ENCODE measurements around the gene UCHL5. TPM values are rescaled to one million over a fixed set of nuclear protein-coding genes. Genes with fewer than 3 reads are reported as not detected.

Gene UCHL5
- total RNA-seq, 2 donors from 2014 or later, result 7.6 to 47.5 TPM

- DNase-seq (no peak), ATAC-seq (no peak)
- 70 to 96% methylated on average over 2 of the region's 2 CpGs for WGBS, 2 donors
- peaks cover 14% of the 10 kb centered on the region for H3K4me1 ChIP-seq
- H3K9me3 ChIP-seq, result no peaks in the 10 kb centered on the region
- no peak overlapping the region for H3K27ac ChIP-seq
- H3K36me3 ChIP-seq (replicated peaks in 1 of 2; ENCODE audit: insufficient read depth in 1 of 2, low read depth in 2 of 2), result no peaks in the 10 kb centered on the region
- no peaks in the 10 kb centered on the region for H3K27me3 ChIP-seq
- intact Hi-C loops (cut with DNase I), result no loop called here
- TF ChIP-seq CTCF (IDR thresholded peaks at IDR 0.05) (no peak), POLR2A (IDR thresholded peaks at IDR 0.05) (no peak)
- no peak overlapping the region for H3K4me3 ChIP-seq
Observed at GRCh38 chr1:192966073-192966472, 93.1 kb downstream of the UCHL5 start.

GRCh38 chr1:192962901-192963300, 96.3 kb downstream of the UCHL5 start:
- WGBS, 2 donors, result 85 to 95% methylated on average over 2 of the region's 2 CpGs
- no peak overlapping the region for H3K4me3 ChIP-seq
- intact Hi-C loops (cut with DNase I), result no loop called here
- TF ChIP-seq CTCF (IDR thresholded peaks at IDR 0.05), result no peak
- no peak for TF ChIP-seq POLR2A (IDR thresholded peaks at IDR 0.05)
- ATAC-seq (no peak), DNase-seq (no peak)
- no peaks in the 10 kb centered on the region for H3K9me3 ChIP-seq
- H3K27ac ChIP-seq, result no peak overlapping the region
- peaks cover 8% of the 10 kb centered on the region for H3K4me1 ChIP-seq
- H3K36me3 ChIP-seq (replicated peaks in 1 of 2; ENCODE audit: insufficient read depth in 1 of 2, low read depth in 2 of 2), result no peaks in the 10 kb centered on the region
- no peaks in the 10 kb centered on the region for H3K27me3 ChIP-seq

Small RNA genes within 50 kb of the gene (small RNA-seq; reads per million reads assigned to genes)
- gene SCARNA18B, result not detected

Other genes with a start within 250 kb of the UCHL5 start
- 10 to 100 TPM; 23.7 to 31.6 TPM for gene RO60, start 252 bp upstream of the UCHL5 start, total RNA-seq
- 1 to 10 TPM; 1.3 to 2.6 TPM for gene GLRX2, start 46.1 kb upstream of the UCHL5 start, total RNA-seq
- gene CDC73, start 62.7 kb upstream of the UCHL5 start, total RNA-seq, result 10 to 100 TPM; 22.6 to 37.9 TPM
- under 1 TPM; 0.33 to 0.52 TPM for gene B3GALT2, start 127.3 kb upstream of the UCHL5 start, total RNA-seq